ENCODE results near the gene SESTD1. TPM values are rescaled to one million over a fixed set of nuclear protein-coding genes. Genes with fewer than 3 reads are reported as not detected.

The SESTD1 gene
- total and polyA plus RNA-seq, 2 of the 13 experiments (the other 11 are each of a cell fraction or from before 2014, with no cell fraction given): 74.4 to 101 TPM

DNA sequence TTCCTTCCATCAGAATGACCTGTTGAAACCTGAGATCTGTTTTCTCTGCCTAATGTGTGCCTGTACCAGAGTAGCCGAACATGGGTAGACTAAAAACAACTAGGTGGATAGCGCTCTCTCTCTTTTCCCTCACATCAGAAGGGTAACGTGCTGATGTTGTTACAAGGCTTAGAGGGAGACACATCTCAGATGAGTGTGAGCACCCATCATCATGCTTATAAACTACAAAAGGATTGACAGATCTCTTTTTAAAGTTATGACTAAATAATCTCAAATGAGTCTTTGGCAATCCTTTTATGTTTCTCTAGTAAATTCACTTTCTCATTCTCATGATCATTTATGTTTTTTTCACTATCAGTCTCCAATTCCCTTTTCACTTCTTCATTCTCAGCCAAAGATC is 139.2 kb downstream of the SESTD1 start:
- Histone ChIP-seq H3K27ac (ENCODE audit: extremely low read length, insufficient read depth, low read length) (no peak overlapping the region), H3K9me3 (ENCODE audit: low read length) (no peaks in the 10 kb centered on the region), H3K4me2 (ENCODE audit: low read depth, low read length) (no peak overlapping the region), H2AFZ (ENCODE audit: low read length) (no peak overlapping the region), H3K4me1 (ENCODE audit: insufficient read depth, low read length) (no peaks in the 10 kb centered on the region), H3K36me3 (replicated peaks in 1 of 2; ENCODE audit: control insufficient read depth in 1 of 2, insufficient read depth in 2 of 2, low read length in 2 of 2) (peaks cover 13 to 40% of the 10 kb centered on the region in 2 experiments), H4K20me1 (ENCODE audit: insufficient read depth, low read length) (no peaks in the 10 kb centered on the region), H3K9ac (ENCODE audit: insufficient read depth, low read depth, low read length) (no peak overlapping the region), H3K4me3 (replicated peaks in 1 of 3; ENCODE audit: insufficient read depth in 1 of 3, low read depth in 2 of 3, low read length in 3 of 3) (no peak overlapping the region), H3K27me3 (ENCODE audit: control insufficient read depth in 1 of 2, insufficient read depth in 2 of 2, low read length in 2 of 2) (no peaks in the 10 kb centered on the region), H3K79me2 (ENCODE audit: insufficient read depth, low read length) (no peaks in the 10 kb centered on the region)
- DNase-seq (ENCODE audit: low spot score) (no peak), ATAC-seq (no peak; the same call in 2 of the 3 replicates), FAIRE-seq (no peak)
- CTCF ChIA-PET (ENCODE audit: low intra/inter-chr PET ratio, low total read pairs): no interaction called here
- POLR2A ChIA-PET: no interaction called here
- in situ Hi-C loops (cut with HindIII; ENCODE audit: extremely low pct_ligation_motif_present, low pct_unique_long_range_greater_than_20kb): no loop called here
- intact Hi-C loops (cut with micrococcal nuclease; ENCODE audit: unreplicated experiment): loop anchor here (5.0 kb wide), 1 partner anchor 363 kb away; no protein-coding TSS in a partner anchor
- no TSS peak for BruUV-seq (replicated peaks)
- no peak for TF ChIP-seq ZFYVE20 (CRISPR knock-in tag; IDR thresholded peaks at IDR 0.05; ENCODE audit: borderline replicate concordance, low read depth)
- no peak for TF ChIP-seq ATRX (CRISPR knock-in tag; IDR thresholded peaks at IDR 0.05; ENCODE audit: borderline replicate concordance)
- no peak for TF ChIP-seq ZZZ3 (CRISPR knock-in tag; IDR thresholded peaks at IDR 0.05; ENCODE audit: borderline replicate concordance)
- no peak for TF ChIP-seq PRDM10 (CRISPR knock-in tag; IDR thresholded peaks at IDR 0.05; ENCODE audit: low read depth)
- TF ChIP-seq PCBP2 (optimal IDR thresholded peaks at IDR 0.05; ENCODE audit: low read depth, low read length, poor library complexity, severe bottlenecking): no peak
- TF ChIP-seq RELA (CRISPR knock-in tag; IDR thresholded peaks at IDR 0.05): no peak
- TF ChIP-seq SIN3B (IDR thresholded peaks at IDR 0.05; ENCODE audit: low read length): no peak
- no peak for TF ChIP-seq ZNF484 (CRISPR knock-in tag; IDR thresholded peaks at IDR 0.05; ENCODE audit: borderline replicate concordance, low read depth)
- TF ChIP-seq DMAP1 (CRISPR knock-in tag; IDR thresholded peaks at IDR 0.05): no peak
- TF ChIP-seq, protein P1, sequence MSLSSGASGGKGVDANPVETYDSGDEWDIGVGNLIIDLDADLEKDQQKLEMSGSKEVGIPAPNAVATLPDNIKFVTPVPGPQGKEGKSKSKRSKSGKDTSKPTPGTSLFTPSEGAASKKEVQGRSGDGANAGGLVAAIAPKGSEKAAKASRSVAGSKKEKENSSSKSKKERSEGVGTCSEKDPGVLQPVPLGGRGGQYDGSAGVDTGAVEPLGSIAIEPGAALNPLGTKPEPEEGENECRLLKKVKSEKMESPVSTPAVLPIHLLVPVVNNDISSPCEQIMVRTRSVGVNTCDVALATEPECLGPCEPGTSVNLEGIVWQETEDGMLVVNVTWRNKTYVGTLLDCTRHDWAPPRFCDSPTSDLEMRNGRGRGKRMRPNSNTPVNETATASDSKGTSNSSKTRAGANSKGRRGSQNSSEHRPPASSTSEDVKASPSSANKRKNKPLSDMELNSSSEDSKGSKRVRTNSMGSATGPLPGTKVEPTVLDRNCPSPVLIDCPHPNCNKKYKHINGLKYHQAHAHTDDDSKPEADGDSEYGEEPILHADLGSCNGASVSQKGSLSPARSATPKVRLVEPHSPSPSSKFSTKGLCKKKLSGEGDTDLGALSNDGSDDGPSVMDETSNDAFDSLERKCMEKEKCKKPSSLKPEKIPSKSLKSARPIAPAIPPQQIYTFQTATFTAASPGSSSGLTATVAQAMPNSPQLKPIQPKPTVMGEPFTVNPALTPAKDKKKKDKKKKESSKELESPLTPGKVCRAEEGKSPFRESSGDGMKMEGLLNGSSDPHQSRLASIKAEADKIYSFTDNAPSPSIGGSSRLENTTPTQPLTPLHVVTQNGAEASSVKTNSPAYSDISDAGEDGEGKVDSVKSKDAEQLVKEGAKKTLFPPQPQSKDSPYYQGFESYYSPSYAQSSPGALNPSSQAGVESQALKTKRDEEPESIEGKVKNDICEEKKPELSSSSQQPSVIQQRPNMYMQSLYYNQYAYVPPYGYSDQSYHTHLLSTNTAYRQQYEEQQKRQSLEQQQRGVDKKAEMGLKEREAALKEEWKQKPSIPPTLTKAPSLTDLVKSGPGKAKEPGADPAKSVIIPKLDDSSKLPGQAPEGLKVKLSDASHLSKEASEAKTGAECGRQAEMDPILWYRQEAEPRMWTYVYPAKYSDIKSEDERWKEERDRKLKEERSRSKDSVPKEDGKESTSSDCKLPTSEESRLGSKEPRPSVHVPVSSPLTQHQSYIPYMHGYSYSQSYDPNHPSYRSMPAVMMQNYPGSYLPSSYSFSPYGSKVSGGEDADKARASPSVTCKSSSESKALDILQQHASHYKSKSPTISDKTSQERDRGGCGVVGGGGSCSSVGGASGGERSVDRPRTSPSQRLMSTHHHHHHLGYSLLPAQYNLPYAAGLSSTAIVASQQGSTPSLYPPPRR (CRISPR knock-in tag; IDR thresholded peaks at IDR 0.05; ENCODE audit: borderline replicate concordance): no peak
- 98% methylated on average over 3 of the region's 3 CpGs for WGBS (ENCODE audit: low lambda C conversion rate)

All from HepG2 (cell line).